Measurements from ENCODE around the gene YES1.
"Not testable (repeated sequence)": the region's sequence is repeated elsewhere in the genome, so short reads cannot be mapped to it uniquely, and the experiment has no call there.

YES1 gene

DNA sequence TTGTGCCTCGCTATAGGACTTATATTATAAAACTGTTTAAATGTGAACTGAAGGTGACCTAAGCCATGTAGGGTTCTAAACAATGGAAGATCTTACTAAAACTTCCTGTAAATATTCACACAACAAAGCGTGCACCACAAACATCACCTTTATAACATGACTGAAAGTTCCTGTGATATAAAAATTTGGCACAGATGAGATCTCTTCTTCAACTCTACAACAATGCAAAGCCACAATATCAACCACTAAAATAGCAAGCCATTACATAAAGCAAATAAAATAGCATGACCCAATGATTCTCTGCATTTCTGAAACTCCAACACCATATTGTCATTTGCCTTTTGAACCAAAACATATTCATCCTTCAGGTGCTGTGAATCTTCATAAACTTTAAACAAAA, 3.5 kb downstream of the YES1 start:
- H3K27ac ChIP-seq: no peak overlapping the region
- no peak for DNase-seq
- in situ Hi-C loops (cut with HindIII; ENCODE audit: low pct_ligation_motif_present, low sequenced_read_pairs): no loop called here
- H3K36me3 ChIP-seq (replicated peaks): no peaks in the 10 kb centered on the region
- TF ChIP-seq CTCF (IDR thresholded peaks at IDR 0.05; ENCODE audit: low read depth, low read length, missing control alignments): no peak
- no peaks in the 10 kb centered on the region for H3K27me3 ChIP-seq (replicated peaks)
- no peak overlapping the region for H3K4me3 ChIP-seq (ENCODE audit: low read depth, low read length)

DNA sequence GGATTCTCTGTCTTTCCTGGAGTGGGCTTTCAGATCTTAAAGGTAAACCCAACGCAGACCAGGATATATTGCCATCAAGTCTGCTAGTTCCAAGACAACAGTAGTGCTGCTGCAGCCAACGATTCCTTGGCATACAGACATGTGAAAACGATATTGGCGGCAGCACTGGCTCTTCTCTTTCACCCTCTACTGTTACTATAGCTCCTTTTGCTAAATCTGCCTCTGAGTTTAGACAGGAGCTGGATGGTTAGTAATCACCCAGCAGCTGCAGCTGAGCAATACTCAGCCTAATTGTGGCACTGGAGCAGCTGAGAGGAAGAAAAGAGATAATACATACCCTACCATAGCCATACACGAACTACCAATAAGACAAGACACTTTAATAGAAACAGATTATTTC, 4.0 kb downstream of the YES1 start:
- in situ Hi-C loops (cut with HindIII; ENCODE audit: low pct_ligation_motif_present, low sequenced_read_pairs): no loop called here
- TF ChIP-seq CTCF (IDR thresholded peaks at IDR 0.05; ENCODE audit: low read depth, low read length, missing control alignments): no peak
- Histone ChIP-seq H3K36me3 (replicated peaks) (no peaks in the 10 kb centered on the region), H3K27me3 (replicated peaks) (no peaks in the 10 kb centered on the region), H3K4me3 (ENCODE audit: low read depth, low read length) (no peak overlapping the region), H3K27ac (no peak overlapping the region)
- DNase-seq: no peak

- no peak overlapping the region for H3K27ac ChIP-seq
- no peaks in the 10 kb centered on the region for H3K27me3 ChIP-seq (replicated peaks)
Measured at GRCh38 chr18:805755-806110, 6.3 kb downstream of the YES1 start.

DNA sequence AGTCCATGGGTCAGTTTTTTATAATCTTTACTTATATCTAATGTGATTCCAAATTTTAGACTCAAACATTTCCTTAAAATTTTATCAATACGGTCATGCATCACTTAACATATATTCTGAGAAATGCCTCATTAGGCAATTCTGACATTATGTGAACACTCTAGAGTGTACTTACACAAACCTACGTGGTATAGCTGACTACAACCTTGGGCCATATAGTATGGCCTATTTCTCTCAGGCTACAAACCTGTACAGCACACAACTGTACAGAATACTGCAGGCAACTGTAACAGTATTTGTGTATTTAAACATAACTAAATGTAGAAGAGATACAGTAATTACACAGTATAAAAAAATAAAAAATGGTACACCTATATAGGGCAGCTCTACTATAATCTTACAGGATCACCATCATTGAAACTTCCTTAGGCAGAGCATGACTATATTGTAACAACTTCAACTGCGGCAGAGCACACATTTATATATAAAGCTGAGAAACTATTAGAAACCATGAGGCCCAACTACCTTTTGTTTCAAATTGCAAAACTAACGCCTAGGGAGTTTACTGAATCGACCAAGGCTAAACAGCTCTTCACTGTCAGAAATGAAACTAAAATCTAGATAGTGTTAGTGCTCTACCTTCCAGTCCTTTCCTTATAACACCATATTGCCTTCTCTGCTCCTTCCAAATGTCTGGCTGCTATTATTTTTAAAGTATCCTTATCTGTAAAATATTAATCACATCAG, 6.9 kb downstream of the YES1 start:
- no peaks in the 10 kb centered on the region for H3K27me3 ChIP-seq (replicated peaks)
- H3K4me3 ChIP-seq (ENCODE audit: low read depth, low read length): no peak overlapping the region
- in situ Hi-C loops (cut with HindIII; ENCODE audit: low pct_ligation_motif_present, low sequenced_read_pairs): no loop called here
- DNase-seq: no peak
- H3K27ac ChIP-seq: no peak overlapping the region
- TF ChIP-seq CTCF (IDR thresholded peaks at IDR 0.05; ENCODE audit: low read depth, low read length, missing control alignments): no peak
- H3K36me3 ChIP-seq (replicated peaks): no peaks in the 10 kb centered on the region

More at GRCh38 chr18:805755-806110, 6.3 kb downstream of the YES1 start:
- no peak for DNase-seq
- in situ Hi-C loops (cut with HindIII; ENCODE audit: low pct_ligation_motif_present, low sequenced_read_pairs): no loop called here
- Histone ChIP-seq H3K4me3 (ENCODE audit: low read depth, low read length) (no peak overlapping the region), H3K36me3 (replicated peaks) (no peaks in the 10 kb centered on the region)
- no peak for TF ChIP-seq CTCF (IDR thresholded peaks at IDR 0.05; ENCODE audit: low read depth, low read length, missing control alignments)

- no peaks in the 10 kb centered on the region for H3K36me3 ChIP-seq (replicated peaks)
- H3K27ac ChIP-seq: no peak overlapping the region
- H3K4me3 ChIP-seq (ENCODE audit: low read depth, low read length): no peak overlapping the region
- no peaks in the 10 kb centered on the region for H3K27me3 ChIP-seq (replicated peaks)
- DNase-seq: no peak
- in situ Hi-C loops (cut with HindIII; ENCODE audit: low pct_ligation_motif_present, low sequenced_read_pairs): no loop called here
- no peak for TF ChIP-seq CTCF (IDR thresholded peaks at IDR 0.05; ENCODE audit: low read depth, low read length, missing control alignments)
Measured at GRCh38 chr18:801137-801536, 10.9 kb downstream of the YES1 start.

GRCh38 chr18:799943-800342, 12.1 kb downstream of the YES1 start:
- TF ChIP-seq CTCF (IDR thresholded peaks at IDR 0.05; ENCODE audit: low read depth, low read length, missing control alignments): no peak
- H3K36me3 ChIP-seq (replicated peaks): no peaks in the 10 kb centered on the region
- in situ Hi-C loops (cut with HindIII; ENCODE audit: low pct_ligation_motif_present, low sequenced_read_pairs): no loop called here
- no peak overlapping the region for H3K4me3 ChIP-seq (ENCODE audit: low read depth, low read length)
- H3K27me3 ChIP-seq (replicated peaks): no peaks in the 10 kb centered on the region
- DNase-seq: no peak
- no peak overlapping the region for H3K27ac ChIP-seq

DNA sequence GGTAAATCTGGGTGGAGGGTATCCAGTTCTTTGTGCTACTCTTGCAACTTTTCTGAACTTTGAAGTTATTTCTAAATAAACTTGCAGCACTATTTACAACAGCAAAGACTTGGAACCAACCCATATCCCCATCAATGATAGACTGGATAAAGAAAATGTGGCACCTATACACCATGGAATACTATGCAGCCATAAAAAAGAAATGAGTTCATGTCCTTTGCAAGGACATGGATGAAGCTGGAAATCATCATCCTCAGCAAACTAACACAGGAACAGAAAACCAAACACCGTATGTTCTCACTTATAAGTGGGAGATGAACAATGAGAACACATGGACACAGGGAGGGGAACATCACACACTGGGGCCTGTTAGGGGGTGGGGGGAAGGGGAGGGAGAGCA, 16.7 kb downstream of the YES1 start:
- H3K27me3 ChIP-seq (replicated peaks); H3K4me3 ChIP-seq (ENCODE audit: low read depth, low read length); H3K27ac ChIP-seq; H3K36me3 ChIP-seq (replicated peaks); DNase-seq; in situ Hi-C loops (cut with HindIII; ENCODE audit: low pct_ligation_motif_present, low sequenced_read_pairs): not testable (repeated sequence)

Data from brain microvascular endothelial cell (primary cell).